Hepatocyte (in vitro differentiated cells): ENCODE measurements around the gene FGF19. TPM values are rescaled to one million over a fixed set of nuclear protein-coding genes. Genes with fewer than 3 reads are reported as not detected.

ENCODE experiments used
- DNase-seq: peaks from one replicate; pipeline ENCODE4 v3.0.0-alpha.2; 2016; ENCODE audit warnings: low spot score
- H2AFZ ChIP-seq: fragments of 200-600 bp; sonication (generic); 2 replicates; pipeline ENCODE4 v1.6.0; 2016; ENCODE audit warnings: antibody characterized with exemption, mild to moderate bottlenecking
- H3K27ac ChIP-seq: fragments of 200-600 bp; sonication (generic); 2 replicates; pipeline ENCODE4 v1.5.1; 2016; ENCODE audit warnings: mild to moderate bottlenecking
- H3K27me3 ChIP-seq: fragments of 200-600 bp; sonication (generic); 2 replicates; pipeline ENCODE4 v1.6.1; 2016
- H3K36me3 ChIP-seq: fragments of 200-600 bp; sonication (generic); replicated peaks from 2 replicates; pipeline ENCODE4 v1.5.1; 2016; ENCODE audit warnings: low read depth; ENCODE audit not compliant: insufficient read depth
- H3K4me1 ChIP-seq: fragments of 200-600 bp; sonication (generic); 2 replicates; pipeline ENCODE4 v1.5.1; 2016; ENCODE audit warnings: mild to moderate bottlenecking, moderate library complexity; ENCODE audit not compliant: insufficient read depth
- H3K4me2 ChIP-seq: fragments of 200-600 bp; sonication (generic); 2 replicates; pipeline ENCODE4 v1.6.0; 2016
- H3K4me3 ChIP-seq: fragments of 200-600 bp; sonication (generic); 2 replicates; pipeline ENCODE4 v1.5.1; 2016; ENCODE audit warnings: mild to moderate bottlenecking
- H3K79me2 ChIP-seq: fragments of 200-600 bp; sonication (generic); 2 replicates; pipeline ENCODE4 v1.6.0; 2017; ENCODE audit warnings: mild to moderate bottlenecking
- H3K9me2 ChIP-seq: fragments of 200-600 bp; sonication (generic); replicated peaks from 2 replicates; pipeline ENCODE4 v1.6.0; 2017; ENCODE audit warnings: mild to moderate bottlenecking; ENCODE audit not compliant: insufficient read depth
- H3K9me3 ChIP-seq: fragments of 200-600 bp; sonication (generic); 2 replicates; pipeline ENCODE4 v1.5.1; 2016; ENCODE audit warnings: low read depth, mild to moderate bottlenecking
- H4K20me1 ChIP-seq: fragments of 200-600 bp; sonication (generic); 2 replicates; pipeline ENCODE4 v1.6.0; 2016; ENCODE audit warnings: mild to moderate bottlenecking; ENCODE audit not compliant: insufficient read depth, poor library complexity, severe bottlenecking
- EZH2 ChIP-seq: fragments of 200-600 bp; sonication (generic); IDR thresholded peaks from 2 replicates; pipeline ENCODE4 v1.6.1; 2016; ENCODE audit warnings: antibody characterized with exemption, mild to moderate bottlenecking, borderline replicate concordance
- EZH2phosphoT487 ChIP-seq: fragments of 200-600 bp; sonication (generic); IDR thresholded peaks from one replicate; pipeline ENCODE4 v1.6.1; 2018; ENCODE audit warnings: antibody characterized with exemption, mild to moderate bottlenecking, low read depth, moderate library complexity; ENCODE audit not compliant: unreplicated experiment, severe bottlenecking
- WGBS: methylation state at CpG from one replicate; pipeline ENCODE4 v1.1.6; 2016; ENCODE audit warnings: low lambda C conversion rate; ENCODE audit errors: missing lambda C conversion rate; 5-methylcytosine and 5-hydroxymethylcytosine counted together
- polyA plus RNA-seq: library from polyadenylated mRNA; unstranded; fragments of >200 nt; fragmentation: Nextera tagmentation; extraction: Ambion mirVana; gene quantifications from 2 replicates; pipeline ENCODE4 v1.2.1, GENCODE V29; 2016
- total RNA-seq: library from RNA; depleted of rRNA; stranded (reverse); fragments of >200 nt; gene quantifications from 2 replicates; pipeline ENCODE4 v1.2.3, GENCODE V29; 2014
- TF ChIP-seq, protein P1 (sequence below): fragments of 200-600 bp; sonication (generic); IDR thresholded peaks from 2 replicates; pipeline ENCODE4 v1.5.1; 2016; ENCODE audit warnings: antibody characterized with exemption, mild to moderate bottlenecking; ENCODE audit not compliant: poor library complexity

FGF19 gene
- total and polyA plus RNA-seq, 2 experiments from 2014 or later = 1.0 TPM; not detected in 1

DNA sequence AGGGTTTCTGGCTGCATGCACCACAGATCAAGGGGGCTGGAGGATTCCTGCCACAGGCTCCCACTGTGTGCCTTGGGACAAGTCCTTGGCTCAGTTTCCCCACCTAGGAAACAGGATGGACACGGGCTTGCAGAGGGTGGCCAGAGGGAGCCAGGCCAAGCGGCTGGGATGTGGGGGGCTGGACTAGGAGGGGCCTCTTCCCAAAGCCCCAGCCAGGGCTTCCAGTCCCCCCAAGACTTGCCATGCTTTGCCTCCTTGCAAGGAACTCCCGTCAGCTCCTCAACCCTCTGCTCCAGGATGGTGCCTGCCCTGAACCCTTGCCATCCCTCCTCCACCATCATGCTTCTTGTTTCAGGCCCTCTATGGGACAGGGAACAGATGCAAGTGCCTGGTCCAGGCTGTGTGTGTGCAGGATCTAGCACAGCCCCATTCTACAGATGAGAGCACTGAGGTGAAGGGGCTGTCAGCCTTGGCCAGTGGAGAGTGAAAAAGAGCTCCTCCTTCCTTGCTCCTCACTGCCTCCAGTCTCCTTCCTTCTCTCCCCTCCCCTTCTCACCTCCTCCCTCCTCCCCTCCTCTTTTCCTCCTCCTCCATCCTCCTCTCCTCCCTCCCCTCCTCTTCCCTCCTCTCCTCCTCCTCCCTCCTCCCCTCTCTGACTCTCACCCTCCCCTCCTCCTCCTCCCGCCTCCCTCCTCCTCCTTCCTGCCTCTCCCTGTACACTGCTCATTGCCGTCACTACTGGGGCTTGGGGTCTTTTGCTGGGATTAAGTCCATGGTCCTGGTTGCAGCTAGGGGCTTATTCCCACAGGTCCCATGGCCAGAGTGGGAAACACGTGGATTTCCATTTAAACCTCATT is 13.3 kb upstream of the FGF19 start:
- H3K9me2 ChIP-seq = no peaks in the 10 kb centered on the region
- H2AFZ ChIP-seq = no peak overlapping the region
- H3K4me3 ChIP-seq = no peak overlapping the region
- DNase-seq = no peak
- no peaks in the 10 kb centered on the region for H3K79me2 ChIP-seq
- WGBS = 71% methylated on average over 6 of the region's 6 CpGs
- no peaks in the 10 kb centered on the region for H3K36me3 ChIP-seq
- no peak overlapping the region for H3K27ac ChIP-seq
- H3K9me3 ChIP-seq = no peaks in the 10 kb centered on the region
- H3K27me3 ChIP-seq = peaks cover 21% of the 10 kb centered on the region
- H4K20me1 ChIP-seq = no peaks in the 10 kb centered on the region
- H3K4me1 ChIP-seq = no peaks in the 10 kb centered on the region
- no peak overlapping the region for H3K4me2 ChIP-seq
- TF ChIP-seq EZH2phosphoT487 (no peak), EZH2 (no peak)
- TF ChIP-seq, protein P1, sequence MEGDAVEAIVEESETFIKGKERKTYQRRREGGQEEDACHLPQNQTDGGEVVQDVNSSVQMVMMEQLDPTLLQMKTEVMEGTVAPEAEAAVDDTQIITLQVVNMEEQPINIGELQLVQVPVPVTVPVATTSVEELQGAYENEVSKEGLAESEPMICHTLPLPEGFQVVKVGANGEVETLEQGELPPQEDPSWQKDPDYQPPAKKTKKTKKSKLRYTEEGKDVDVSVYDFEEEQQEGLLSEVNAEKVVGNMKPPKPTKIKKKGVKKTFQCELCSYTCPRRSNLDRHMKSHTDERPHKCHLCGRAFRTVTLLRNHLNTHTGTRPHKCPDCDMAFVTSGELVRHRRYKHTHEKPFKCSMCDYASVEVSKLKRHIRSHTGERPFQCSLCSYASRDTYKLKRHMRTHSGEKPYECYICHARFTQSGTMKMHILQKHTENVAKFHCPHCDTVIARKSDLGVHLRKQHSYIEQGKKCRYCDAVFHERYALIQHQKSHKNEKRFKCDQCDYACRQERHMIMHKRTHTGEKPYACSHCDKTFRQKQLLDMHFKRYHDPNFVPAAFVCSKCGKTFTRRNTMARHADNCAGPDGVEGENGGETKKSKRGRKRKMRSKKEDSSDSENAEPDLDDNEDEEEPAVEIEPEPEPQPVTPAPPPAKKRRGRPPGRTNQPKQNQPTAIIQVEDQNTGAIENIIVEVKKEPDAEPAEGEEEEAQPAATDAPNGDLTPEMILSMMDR = no peak

DNA sequence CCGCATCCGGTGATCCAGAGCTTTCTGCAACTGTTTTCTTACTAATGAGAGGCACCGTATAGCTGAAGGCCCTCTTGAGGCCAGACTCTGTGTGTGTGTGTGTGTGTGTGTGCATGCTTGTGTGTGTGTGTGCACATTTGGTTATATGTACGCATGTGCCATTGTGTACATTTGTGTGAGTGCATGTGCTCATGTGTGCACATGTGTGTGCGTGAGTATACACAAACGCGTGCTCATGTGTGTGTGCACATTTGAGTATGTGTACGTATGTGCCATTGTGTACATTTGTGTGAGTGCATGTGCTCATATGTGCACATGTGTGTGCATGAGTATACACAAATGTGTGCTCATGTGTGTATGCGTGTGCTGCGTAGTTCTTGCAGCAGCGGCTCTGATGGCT is 12.3 kb upstream of the FGF19 start:
- no peaks in the 10 kb centered on the region for H3K4me1 ChIP-seq
- no peaks in the 10 kb centered on the region for H3K9me3 ChIP-seq
- no peak overlapping the region for H3K4me2 ChIP-seq
- H3K27ac ChIP-seq = no peak overlapping the region
- peaks cover 21% of the 10 kb centered on the region for H3K27me3 ChIP-seq
- H4K20me1 ChIP-seq = no peaks in the 10 kb centered on the region
- TF ChIP-seq EZH2phosphoT487 (no peak), EZH2 (no peak)
- TF ChIP-seq, protein P1 = no peak
- H3K9me2 ChIP-seq = no peaks in the 10 kb centered on the region
- no peak overlapping the region for H2AFZ ChIP-seq
- no peak for DNase-seq
- no peaks in the 10 kb centered on the region for H3K79me2 ChIP-seq
- H3K36me3 ChIP-seq = no peaks in the 10 kb centered on the region
- H3K4me3 ChIP-seq = no peak overlapping the region
- 84% methylated on average over 11 of the region's 11 CpGs for WGBS

DNA sequence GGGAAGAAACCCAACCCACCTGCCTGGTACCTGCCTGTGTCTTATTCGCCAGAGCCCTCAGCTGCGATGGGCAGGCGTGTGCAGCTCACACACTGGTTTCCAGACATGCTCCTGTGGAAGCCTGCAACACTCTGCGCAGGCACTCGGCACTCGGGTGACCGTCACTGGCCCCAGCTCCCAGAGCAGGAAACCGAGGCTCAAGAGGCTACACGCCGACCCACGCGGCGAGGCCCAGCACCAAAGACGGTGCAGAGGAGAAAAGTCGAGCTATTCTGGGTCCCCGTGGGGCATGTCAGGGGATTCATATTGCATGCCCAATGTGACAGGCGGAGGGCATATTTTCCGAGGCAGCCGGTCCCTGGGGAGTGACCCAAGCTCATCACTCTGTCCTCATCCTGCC is 11.6 kb upstream of the FGF19 start:
- H3K4me3 ChIP-seq = no peak overlapping the region
- H3K27ac ChIP-seq = no peak overlapping the region
- peaks cover 21% of the 10 kb centered on the region for H3K27me3 ChIP-seq
- no peaks in the 10 kb centered on the region for H3K9me3 ChIP-seq
- no peaks in the 10 kb centered on the region for H3K9me2 ChIP-seq
- H3K36me3 ChIP-seq = no peaks in the 10 kb centered on the region
- H3K4me2 ChIP-seq = no peak overlapping the region
- H3K4me1 ChIP-seq = no peaks in the 10 kb centered on the region
- DNase-seq = no peak
- no peaks in the 10 kb centered on the region for H4K20me1 ChIP-seq
- H3K79me2 ChIP-seq = no peaks in the 10 kb centered on the region
- WGBS = 94% methylated on average over 19 of the region's 19 CpGs
- TF ChIP-seq EZH2phosphoT487 = no peak
- no peak for TF ChIP-seq EZH2
- TF ChIP-seq, protein P1 = no peak
- no peak overlapping the region for H2AFZ ChIP-seq
